ENCODE results near the gene ERV3-1.
"Not testable (repeated sequence)": the region's sequence is repeated elsewhere in the genome, so short reads cannot be mapped to it uniquely, and the experiment has no call there.

The ERV3-1 gene

GRCh38 chr7:64978497-64979203, 27.8 kb downstream of the ERV3-1 start:
- no peak for DNase-seq (ENCODE audit: low read depth)
- no peak overlapping the region for H3K4me3 ChIP-seq (ENCODE audit: low read length)

GRCh38 chr7:64965594-64965993, 40.9 kb downstream of the ERV3-1 start:
- no peak for DNase-seq (ENCODE audit: low read depth)
- no peak for TF ChIP-seq CTCF (IDR thresholded peaks at IDR 0.05; ENCODE audit: insufficient read depth, low read depth, low read length, missing control alignments)
- H3K4me3 ChIP-seq (ENCODE audit: low read length): no peak overlapping the region

More at GRCh38 chr7:64978497-64979203, 27.8 kb downstream of the ERV3-1 start:
- TF ChIP-seq CTCF (IDR thresholded peaks at IDR 0.05; ENCODE audit: insufficient read depth, low read depth, low read length, missing control alignments): no peak

- DNase-seq (ENCODE audit: low read depth): peak; percentile 33
- no peak overlapping the region for H3K4me3 ChIP-seq (ENCODE audit: low read length)
- no peak for TF ChIP-seq CTCF (IDR thresholded peaks at IDR 0.05; ENCODE audit: insufficient read depth, low read depth, low read length, missing control alignments)
Observed at GRCh38 chr7:64959072-64959747, 47.3 kb downstream of the ERV3-1 start.

- no peak overlapping the region for H3K4me3 ChIP-seq (ENCODE audit: low read length)
- peak; percentile 51 for DNase-seq (ENCODE audit: low read depth)
- TF ChIP-seq CTCF (IDR thresholded peaks at IDR 0.05; ENCODE audit: insufficient read depth, low read depth, low read length, missing control alignments): peak; percentile 74
Observed at GRCh38 chr7:64951250-64951848, 55.1 kb downstream of the ERV3-1 start.

GRCh38 chr7:64950673-64951072, 55.8 kb downstream of the ERV3-1 start:
- not testable (repeated sequence) for H3K4me3 ChIP-seq (ENCODE audit: low read length); DNase-seq (ENCODE audit: low read depth)

GRCh38 chr7:64948774-64949173, 57.7 kb downstream of the ERV3-1 start:
- not testable (repeated sequence) for DNase-seq (ENCODE audit: low read depth); H3K4me3 ChIP-seq (ENCODE audit: low read length)

GRCh38 chr7:64947252-64948000, 59.1 kb downstream of the ERV3-1 start:
- H3K4me3 ChIP-seq (ENCODE audit: low read length): peak overlapping the region; percentile 43
- TF ChIP-seq CTCF (IDR thresholded peaks at IDR 0.05; ENCODE audit: insufficient read depth, low read depth, low read length, missing control alignments): no peak

More at GRCh38 chr7:64947252-64948000, 59.1 kb downstream of the ERV3-1 start:
- no peak for DNase-seq (ENCODE audit: low read depth)
